NB4 (cell line): ENCODE results near the gene SEL1L2.

ENCODE experiments used
- CTCF ChIP-seq: IDR thresholded peaks from one replicate; pipeline ENCODE4 v1.5.1; 2012; ENCODE audit warnings: low read depth, low read length
- MAX ChIP-seq: IDR thresholded peaks from 2 replicates; pipeline ENCODE4 v1.6.1; 2011; ENCODE audit warnings: low read depth, low read length
- MYC ChIP-seq: IDR thresholded peaks from 2 replicates; pipeline ENCODE4 v1.6.1; 2011; ENCODE audit warnings: low read depth, low read length
- POLR2A ChIP-seq: IDR thresholded peaks from 2 replicates; pipeline ENCODE4 v1.6.1; 2011; ENCODE audit warnings: mild to moderate bottlenecking; ENCODE audit not compliant: insufficient read length; ENCODE audit errors: extremely low read depth

- TF ChIP-seq CTCF, result no peak
- TF ChIP-seq POLR2A, result no peak
- no peak for TF ChIP-seq MYC
- TF ChIP-seq MAX, result no peak
Observed at GRCh38 chr20:13875265-13875811, 115.1 kb downstream of the SEL1L2 start.
